ENCODE results near the gene NKAIN4. TPM values are rescaled to one million over a fixed set of nuclear protein-coding genes. Genes with fewer than 3 reads are reported as not detected.

NKAIN4 gene
- total RNA-seq, 1 experiment from 2014 or later: not detected

- DNase-seq (ENCODE audit: low read depth): no peak
Measured at GRCh38 chr20:63220696-63221399, 33.4 kb downstream of the NKAIN4 start.

- DNase-seq (ENCODE audit: low read depth): no peak
Measured at GRCh38 chr20:63219866-63220521, 34.3 kb downstream of the NKAIN4 start.

GRCh38 chr20:63219447-63219821 is 34.8 kb downstream of the NKAIN4 start:
- DNase-seq (ENCODE audit: low read depth): no peak

- DNase-seq (ENCODE audit: low read depth): no peak
Measured at GRCh38 chr20:63218701-63219446, 35.4 kb downstream of the NKAIN4 start.

- no peak for DNase-seq (ENCODE audit: low read depth)
Measured at GRCh38 chr20:63217706-63218105, 36.6 kb downstream of the NKAIN4 start.

GRCh38 chr20:63216849-63217471 is 37.3 kb downstream of the NKAIN4 start:
- DNase-seq (ENCODE audit: low read depth): no peak

GRCh38 chr20:63216041-63216848 is 38.0 kb downstream of the NKAIN4 start, which contains the start of gene YTHDF1:
YTHDF1 (minus strand) TSS chr20:63216131; CDS start chr20:63215892, 239 bp downstream.
- DNase-seq (ENCODE audit: low read depth): peak; percentile 90

GRCh38 chr20:63215101-63216040 is 38.9 kb downstream of the NKAIN4 start:
- DNase-seq (ENCODE audit: low read depth): peak; percentile 62

GRCh38 chr20:63214514-63214913 is 39.7 kb downstream of the NKAIN4 start:
- DNase-seq (ENCODE audit: low read depth): no peak

GRCh38 chr20:63212792-63213191 is 41.5 kb downstream of the NKAIN4 start:
- no peak for DNase-seq (ENCODE audit: low read depth)

GRCh38 chr20:63212393-63212730 is 41.9 kb downstream of the NKAIN4 start:
- DNase-seq (ENCODE audit: low read depth): no peak

- no peak for DNase-seq (ENCODE audit: low read depth)
Measured at GRCh38 chr20:63210011-63210605, 44.2 kb downstream of the NKAIN4 start.

- DNase-seq (ENCODE audit: low read depth): no peak
Measured at GRCh38 chr20:63208346-63208909, 45.8 kb downstream of the NKAIN4 start.

- DNase-seq (ENCODE audit: low read depth): peak; percentile 75
Measured at GRCh38 chr20:63206878-63207277, 47.4 kb downstream of the NKAIN4 start.

GRCh38 chr20:63205896-63206295 is 48.4 kb downstream of the NKAIN4 start:
- DNase-seq (ENCODE audit: low read depth): no peak

- DNase-seq (ENCODE audit: low read depth): no peak
Measured at GRCh38 chr20:63204362-63204761, 49.9 kb downstream of the NKAIN4 start.

- no peak for DNase-seq (ENCODE audit: low read depth)
Measured at GRCh38 chr20:63202811-63203526, 51.3 kb downstream of the NKAIN4 start.

- no peak for DNase-seq (ENCODE audit: low read depth)
Measured at GRCh38 chr20:63202021-63202420, 52.2 kb downstream of the NKAIN4 start.

- DNase-seq (ENCODE audit: low read depth): no peak
Measured at GRCh38 chr20:63198606-63199005, 55.7 kb downstream of the NKAIN4 start.
